Keratinocyte (primary cell): ENCODE results near the gene DSCAML1. TPM values are rescaled to one million over a fixed set of nuclear protein-coding genes. Genes with fewer than 3 reads are reported as not detected.

Experiments used
- DNase-seq: peaks from one replicate; pipeline ENCODE4 v3.0.0-alpha.2; 2011; ENCODE audit warnings: low read depth, missing footprints, low spot score
- FAIRE-seq: peaks from 2 replicates; lab custom pipeline; 2011; peaks lifted over from hg19 to GRCh38; lab: Jason Lieb, UNC
- H2AFZ ChIP-seq: 2 replicates; pipeline ENCODE4 v1.6.0; 2012; ENCODE audit warnings: low read length, control low read depth, inconsistent platforms; ENCODE audit not compliant: control insufficient read depth
- H3K27ac ChIP-seq: 2 replicates; pipeline ENCODE4 v1.5.1; 2011; ENCODE audit warnings: low read length; ENCODE audit not compliant: control insufficient read depth, insufficient read depth
- H3K27me3 ChIP-seq: 3 replicates; pipeline ENCODE4 v1.6.0; 2011; ENCODE audit warnings: low read length; ENCODE audit not compliant: control insufficient read depth, insufficient read depth; ENCODE audit errors: extremely low read depth
- H3K36me3 ChIP-seq, 2 experiments: 2 replicates in 1 of 2; 3 replicates in 1 of 2; pipeline ENCODE4 v1.5.1; 2011; ENCODE audit warnings: low read length in 2 of 2, mild to moderate bottlenecking in 1 of 2; ENCODE audit not compliant: control insufficient read depth in 2 of 2, insufficient read depth in 2 of 2; ENCODE audit errors: extremely low read depth in 1 of 2
- H3K4me1 ChIP-seq: 3 replicates; pipeline ENCODE4 v1.5.1; 2011; ENCODE audit warnings: low read length; ENCODE audit not compliant: control insufficient read depth, insufficient read depth; ENCODE audit errors: extremely low read depth
- H3K4me2 ChIP-seq: 3 replicates; pipeline ENCODE4 v1.6.0; 2011; ENCODE audit warnings: low read depth, low read length; ENCODE audit not compliant: control insufficient read depth, insufficient read depth; ENCODE audit errors: extremely low read depth
- H3K4me3 ChIP-seq, 3 experiments: fragments of 200-600 bp in 1 of 3; sonication (generic) in 1 of 3; 2 replicates in 2 of 3; 3 replicates in 1 of 3; pipeline ENCODE4 v1.5.1; 2011 to 2016; ENCODE audit warnings: low read length in 3 of 3, mild to moderate bottlenecking in 3 of 3, control low read depth in 2 of 3, inconsistent platforms in 1 of 3, low read depth in 1 of 3, mixed read lengths in 1 of 3, mixed run types in 1 of 3, moderate library complexity in 1 of 3; ENCODE audit not compliant: control insufficient read depth in 2 of 3, insufficient read depth in 2 of 3; ENCODE audit errors: extremely low read depth in 1 of 3
- H3K79me2 ChIP-seq: 2 replicates; pipeline ENCODE4 v1.6.0; 2012; ENCODE audit warnings: low read length; ENCODE audit not compliant: control insufficient read depth, insufficient read depth
- H3K9ac ChIP-seq: 3 replicates; pipeline ENCODE4 v1.6.0; 2011; ENCODE audit warnings: low read length; ENCODE audit not compliant: control insufficient read depth, insufficient read depth; ENCODE audit errors: extremely low read depth
- H3K9me1 ChIP-seq: 3 replicates; pipeline ENCODE4 v1.6.0; 2011; ENCODE audit warnings: low read length; ENCODE audit not compliant: control insufficient read depth, insufficient read depth; ENCODE audit errors: extremely low read depth
- H3K9me3 ChIP-seq: 2 replicates; pipeline ENCODE4 v1.5.1; 2012; ENCODE audit warnings: low read depth, low read length; ENCODE audit not compliant: control insufficient read depth
- H4K20me1 ChIP-seq: 3 replicates; pipeline ENCODE4 v1.6.0; 2011; ENCODE audit warnings: low read length; ENCODE audit not compliant: control insufficient read depth, insufficient read depth; ENCODE audit errors: extremely low read depth
- EZH2 ChIP-seq: IDR thresholded peaks from one replicate; pipeline ENCODE4 v1.6.1; 2012; ENCODE audit warnings: inconsistent platforms, mild to moderate bottlenecking, low read length, moderate library complexity
- dilution Hi-C: fragments of 300-500 bp; cut with MboI; formaldehyde crosslinking; loops from one replicate; pipeline ENCODE4 v1.7.0; 2020; ENCODE audit warnings: low sequenced_read_pairs; ENCODE audit not compliant: extremely low pct_ligation_motif_present
- polyA plus RNA-seq, 5 experiments: library from polyadenylated mRNA; depleted of rRNA in 3 of 5; stranded (reverse) in 3 of 5; stranded (forward) in 1 of 5; unstranded in 1 of 5; fragments of >200 nt; gene quantifications; 1 replicate in 1 of 5; 2 replicates in 3 of 5; 3 replicates in 1 of 5; pipeline versions ENCODE4 v1.2.1 to v1.2.3, GENCODE V29; 2011 to 2012; ENCODE audit warnings: missing spikeins in 2 of 5, low read depth in 1 of 5, low replicate concordance in 1 of 5
- TF ChIP-seq, protein P1 (sequence below), 3 experiments: IDR thresholded peaks in 1 of 3; conservative IDR thresholded peaks in 1 of 3; optimal IDR thresholded peaks in 1 of 3; 2 replicates in 2 of 3; 3 replicates in 1 of 3; pipeline versions ENCODE3 to v1.5.1; 2011; ENCODE audit warnings: low read length in 3 of 3, mild to moderate bottlenecking in 3 of 3, moderate library complexity in 2 of 3, control low read depth in 1 of 3, inconsistent platforms in 1 of 3; ENCODE audit not compliant: insufficient read depth in 2 of 3; ENCODE audit errors: extremely low read depth in 1 of 3

Gene DSCAML1
- polyA plus RNA-seq, 1 donor (not counting 4 experiments of a cell fraction or from before 2014, with no cell fraction given), result not detected

DNA sequence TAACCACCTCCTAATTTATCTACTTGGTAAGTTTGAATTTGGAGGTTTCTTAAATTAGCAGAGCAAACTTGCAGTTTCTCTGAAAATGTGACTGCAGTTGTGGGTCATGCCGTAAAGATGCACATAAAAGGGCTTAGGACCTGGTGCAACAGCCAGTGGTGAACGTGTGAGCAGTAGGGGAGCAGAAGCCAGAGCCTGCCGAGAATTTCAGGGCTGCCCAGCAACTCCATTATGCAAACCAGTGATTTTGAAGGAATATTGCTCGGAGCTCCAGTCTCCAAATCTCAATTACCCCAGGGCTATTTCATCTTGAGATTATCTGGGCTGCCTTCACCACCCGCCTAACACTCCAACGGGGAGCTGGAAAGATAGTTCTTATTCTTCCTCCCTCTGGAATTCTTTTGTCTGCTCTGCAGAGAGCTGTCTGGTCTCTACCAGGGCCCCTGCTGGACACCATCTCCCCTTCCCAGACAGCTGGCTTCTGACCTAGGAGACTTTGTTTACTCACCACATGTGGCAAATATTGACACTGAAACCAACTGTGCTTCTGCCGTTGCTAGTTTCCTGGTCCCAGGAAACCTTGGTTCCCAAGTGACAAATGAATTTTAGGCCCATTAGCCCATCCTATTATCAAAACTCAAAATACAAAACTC lies 93.9 kb downstream of the DSCAML1 start:
- DNase-seq (no peak), FAIRE-seq (no peak)
- no peaks in the 10 kb centered on the region for H3K9me1 ChIP-seq
- no peaks in the 10 kb centered on the region for H3K36me3 ChIP-seq
- H3K4me2 ChIP-seq, result no peak overlapping the region
- no peak overlapping the region for H3K27ac ChIP-seq
- peaks cover 4% of the 10 kb centered on the region for H3K27me3 ChIP-seq
- no peaks in the 10 kb centered on the region for H4K20me1 ChIP-seq
- H3K4me1 ChIP-seq, result no peaks in the 10 kb centered on the region
- H3K4me3 ChIP-seq, result no peak overlapping the region
- H3K9me3 ChIP-seq, result no peaks in the 10 kb centered on the region
- TF ChIP-seq EZH2, result no peak
- TF ChIP-seq, protein P1, sequence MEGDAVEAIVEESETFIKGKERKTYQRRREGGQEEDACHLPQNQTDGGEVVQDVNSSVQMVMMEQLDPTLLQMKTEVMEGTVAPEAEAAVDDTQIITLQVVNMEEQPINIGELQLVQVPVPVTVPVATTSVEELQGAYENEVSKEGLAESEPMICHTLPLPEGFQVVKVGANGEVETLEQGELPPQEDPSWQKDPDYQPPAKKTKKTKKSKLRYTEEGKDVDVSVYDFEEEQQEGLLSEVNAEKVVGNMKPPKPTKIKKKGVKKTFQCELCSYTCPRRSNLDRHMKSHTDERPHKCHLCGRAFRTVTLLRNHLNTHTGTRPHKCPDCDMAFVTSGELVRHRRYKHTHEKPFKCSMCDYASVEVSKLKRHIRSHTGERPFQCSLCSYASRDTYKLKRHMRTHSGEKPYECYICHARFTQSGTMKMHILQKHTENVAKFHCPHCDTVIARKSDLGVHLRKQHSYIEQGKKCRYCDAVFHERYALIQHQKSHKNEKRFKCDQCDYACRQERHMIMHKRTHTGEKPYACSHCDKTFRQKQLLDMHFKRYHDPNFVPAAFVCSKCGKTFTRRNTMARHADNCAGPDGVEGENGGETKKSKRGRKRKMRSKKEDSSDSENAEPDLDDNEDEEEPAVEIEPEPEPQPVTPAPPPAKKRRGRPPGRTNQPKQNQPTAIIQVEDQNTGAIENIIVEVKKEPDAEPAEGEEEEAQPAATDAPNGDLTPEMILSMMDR (optimal IDR thresholded peaks at IDR 0.05 in 1 of 3, IDR thresholded peaks at IDR 0.05 in 1 of 3, conservative IDR thresholded peaks at IDR 0.05 in 1 of 3; ENCODE audit: extremely low read depth in 1 of 3, insufficient read depth in 2 of 3, low read length in 3 of 3), result no peak
- dilution Hi-C loops, result no loop called here
- no peak overlapping the region for H2AFZ ChIP-seq
- H3K9ac ChIP-seq, result no peak overlapping the region
- no peaks in the 10 kb centered on the region for H3K79me2 ChIP-seq

DNA sequence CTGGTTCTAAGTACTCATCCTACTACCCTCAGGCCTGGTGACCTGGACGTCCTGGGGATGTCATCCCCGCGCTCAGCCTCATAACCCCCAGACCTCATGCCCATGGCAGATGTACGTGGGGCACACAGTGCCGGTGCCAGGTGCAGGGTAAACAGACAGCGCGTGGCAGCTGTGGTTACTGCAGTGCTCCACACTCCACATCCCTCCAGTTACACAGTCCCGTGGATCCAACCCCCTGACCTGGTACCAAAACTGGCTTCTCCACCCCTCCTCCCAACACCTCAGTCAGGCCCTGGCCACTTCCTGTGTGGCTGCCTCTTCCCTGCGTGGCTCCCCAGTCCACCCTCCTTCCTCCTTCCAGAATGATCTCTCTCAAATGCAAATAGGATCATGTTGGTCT lies 95.2 kb downstream of the DSCAML1 start:
- no peak for TF ChIP-seq EZH2
- TF ChIP-seq, protein P1 (optimal IDR thresholded peaks at IDR 0.05 in 1 of 3, IDR thresholded peaks at IDR 0.05 in 1 of 3, conservative IDR thresholded peaks at IDR 0.05 in 1 of 3; ENCODE audit: extremely low read depth in 1 of 3, insufficient read depth in 2 of 3, low read length in 3 of 3), result no peak
- Histone ChIP-seq H3K9ac (no peak overlapping the region), H3K27me3 (peaks cover 4% of the 10 kb centered on the region), H3K36me3 (no peaks in the 10 kb centered on the region), H2AFZ (no peak overlapping the region), H3K9me1 (no peaks in the 10 kb centered on the region), H3K4me1 (no peaks in the 10 kb centered on the region), H3K4me3 (no peak overlapping the region), H4K20me1 (no peaks in the 10 kb centered on the region), H3K27ac (no peak overlapping the region), H3K4me2 (no peak overlapping the region), H3K79me2 (no peaks in the 10 kb centered on the region), H3K9me3 (no peaks in the 10 kb centered on the region)
- dilution Hi-C loops, result no loop called here
- no peak for FAIRE-seq
- no peak for DNase-seq
